ENCODE data around the gene FRMPD4.

DNA sequence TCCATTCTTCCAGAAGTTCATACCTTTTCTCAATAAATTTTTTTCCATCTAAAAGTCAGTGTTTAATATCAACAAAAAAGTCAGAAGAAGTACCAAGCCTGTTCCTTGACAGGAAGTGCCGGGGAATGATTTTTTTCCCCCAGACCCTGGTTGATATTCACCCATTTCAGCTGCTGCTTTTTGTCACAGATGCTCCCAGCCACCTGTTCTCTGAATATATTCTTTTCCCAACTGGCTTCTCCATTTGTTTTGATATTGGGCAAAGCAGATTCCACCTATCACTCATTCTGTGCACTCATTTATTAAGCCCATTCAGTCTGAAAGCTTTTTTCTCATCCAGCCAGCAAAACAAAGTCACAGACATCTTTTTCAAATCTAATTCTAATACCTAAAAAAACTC, 139.9 kb downstream of the FRMPD4 start:
- TF ChIP-seq, protein P1, sequence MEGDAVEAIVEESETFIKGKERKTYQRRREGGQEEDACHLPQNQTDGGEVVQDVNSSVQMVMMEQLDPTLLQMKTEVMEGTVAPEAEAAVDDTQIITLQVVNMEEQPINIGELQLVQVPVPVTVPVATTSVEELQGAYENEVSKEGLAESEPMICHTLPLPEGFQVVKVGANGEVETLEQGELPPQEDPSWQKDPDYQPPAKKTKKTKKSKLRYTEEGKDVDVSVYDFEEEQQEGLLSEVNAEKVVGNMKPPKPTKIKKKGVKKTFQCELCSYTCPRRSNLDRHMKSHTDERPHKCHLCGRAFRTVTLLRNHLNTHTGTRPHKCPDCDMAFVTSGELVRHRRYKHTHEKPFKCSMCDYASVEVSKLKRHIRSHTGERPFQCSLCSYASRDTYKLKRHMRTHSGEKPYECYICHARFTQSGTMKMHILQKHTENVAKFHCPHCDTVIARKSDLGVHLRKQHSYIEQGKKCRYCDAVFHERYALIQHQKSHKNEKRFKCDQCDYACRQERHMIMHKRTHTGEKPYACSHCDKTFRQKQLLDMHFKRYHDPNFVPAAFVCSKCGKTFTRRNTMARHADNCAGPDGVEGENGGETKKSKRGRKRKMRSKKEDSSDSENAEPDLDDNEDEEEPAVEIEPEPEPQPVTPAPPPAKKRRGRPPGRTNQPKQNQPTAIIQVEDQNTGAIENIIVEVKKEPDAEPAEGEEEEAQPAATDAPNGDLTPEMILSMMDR (IDR thresholded peaks at IDR 0.05; ENCODE audit: insufficient read depth, low read depth, low read length): no peak
- TF ChIP-seq EZH2 (IDR thresholded peaks at IDR 0.05; ENCODE audit: insufficient read depth, low read length): no peak

Measured in astrocyte (in vitro differentiated cells and primary cell).